Endothelial cell of umbilical vein (primary cell): ENCODE measurements around the gene C4BPA.

Experiments used
- CTCF ChIP-seq, 2 donors: IDR thresholded peaks; 1 replicate in 1 of 2; 2 replicates in 1 of 2; pipeline ENCODE4 v1.5.1; 2011; ENCODE audit warnings: low read length in 2 of 2, mild to moderate bottlenecking in 2 of 2, moderate library complexity in 2 of 2, control low read depth in 1 of 2, inconsistent platforms in 1 of 2, low read depth in 1 of 2; ENCODE audit not compliant: insufficient read depth in 1 of 2; ENCODE audit errors: extremely low read depth in 1 of 2
- EZH2 ChIP-seq: IDR thresholded peaks from 2 replicates; pipeline ENCODE4 v1.6.1; 2012; ENCODE audit warnings: borderline replicate concordance, low read depth, mild to moderate bottlenecking, moderate library complexity, low read length, inconsistent platforms; ENCODE audit not compliant: severe bottlenecking
- GATA2 ChIP-seq: IDR thresholded peaks from 2 replicates; pipeline ENCODE4 v1.7.0; 2011; ENCODE audit warnings: low read depth, mild to moderate bottlenecking, moderate library complexity, mixed read lengths, low read length; ENCODE audit not compliant: insufficient read length, insufficient read depth
- JUN ChIP-seq: IDR thresholded peaks from 2 replicates; pipeline ENCODE4 v1.6.1; 2011; ENCODE audit warnings: borderline replicate concordance, low read depth; ENCODE audit not compliant: insufficient read length, insufficient read depth
- MAX ChIP-seq: IDR thresholded peaks from 2 replicates; pipeline ENCODE4 v1.6.1; 2011; ENCODE audit not compliant: insufficient read depth, insufficient read length
- MYC ChIP-seq: IDR thresholded peaks from one replicate; pipeline ENCODE4 v1.6.1; 2011; ENCODE audit warnings: mild to moderate bottlenecking, low read depth, low read length
- POLR2A ChIP-seq: IDR thresholded peaks from 2 replicates; pipeline ENCODE4 v1.6.1; 2012; ENCODE audit warnings: low read depth, mild to moderate bottlenecking, control low read depth, low read length
- POLR2AphosphoS5 ChIP-seq: IDR thresholded peaks from 2 replicates; pipeline ENCODE4 v1.6.1; 2012; ENCODE audit warnings: low read depth, mild to moderate bottlenecking, control low read depth, low read length, moderate library complexity; ENCODE audit not compliant: insufficient read depth

GRCh38 chr1:207103892-207104373 is at the start of gene C4BPA:
- no peak for TF ChIP-seq CTCF (IDR thresholded peaks at IDR 0.05; ENCODE audit: extremely low read depth in 1 of 2, insufficient read depth in 1 of 2, low read depth in 1 of 2, low read length in 2 of 2)
- no peak for TF ChIP-seq MAX
- TF ChIP-seq EZH2: no peak
- TF ChIP-seq POLR2A: no peak
- TF ChIP-seq POLR2AphosphoS5: no peak
- TF ChIP-seq GATA2: no peak
- no peak for TF ChIP-seq MYC
- TF ChIP-seq JUN: no peak
